Measurements from ENCODE around the gene APOL2.

- TF ChIP-seq CTCF (IDR thresholded peaks at IDR 0.05) (no peak), EZH2phosphoT487 (IDR thresholded peaks at IDR 0.05) (no peak), EZH2 (IDR thresholded peaks at IDR 0.05) (no peak)
Measured at GRCh38 chr22:36224245-36224644, 15.1 kb downstream of the APOL2 start.

Data from neural progenitor cell (in vitro differentiated cells).